Activated CD8-positive, alpha-beta memory T cell treated with anti-CD3 and anti-CD28 coated beads, Interleukin-2, amount 50 U/mL, for 4 hours (primary cell): Measurements from ENCODE around the gene PFDN1.

Source experiments
- DNase-seq: peaks from one replicate; pipeline ENCODE4 v3.0.0-alpha.2; 2020

Gene PFDN1

GRCh38 chr5:140295414-140295813 lies 7.5 kb downstream of the PFDN1 start:
- DNase-seq: no peak

- DNase-seq: no peak
Measured at GRCh38 chr5:140294753-140295152, 8.1 kb downstream of the PFDN1 start.

- DNase-seq: no peak
Measured at GRCh38 chr5:140293849-140294100, 9.1 kb downstream of the PFDN1 start.

GRCh38 chr5:140293091-140293848 lies 9.6 kb downstream of the PFDN1 start:
- DNase-seq: no peak

- no peak for DNase-seq
Measured at GRCh38 chr5:140292212-140293036, 10.5 kb downstream of the PFDN1 start.

- DNase-seq: no peak
Measured at GRCh38 chr5:140287801-140288521, 14.9 kb downstream of the PFDN1 start.

- DNase-seq: no peak
Measured at GRCh38 chr5:140286424-140286823, 16.5 kb downstream of the PFDN1 start.

GRCh38 chr5:140284013-140284412 lies 18.9 kb downstream of the PFDN1 start:
- DNase-seq: no peak

GRCh38 chr5:140282266-140282665 lies 20.6 kb downstream of the PFDN1 start:
- DNase-seq: no peak

- no peak for DNase-seq
Measured at GRCh38 chr5:140275837-140276236, 27.1 kb downstream of the PFDN1 start.

- DNase-seq: no peak
Measured at GRCh38 chr5:140273401-140273877, 29.5 kb downstream of the PFDN1 start.

- DNase-seq: no peak
Measured at GRCh38 chr5:140270008-140270407, 32.9 kb downstream of the PFDN1 start.

GRCh38 chr5:140267559-140268018 lies 35.3 kb downstream of the PFDN1 start:
- no peak for DNase-seq

GRCh38 chr5:140267201-140267540 lies 35.7 kb downstream of the PFDN1 start:
- no peak for DNase-seq

- DNase-seq: no peak
Measured at GRCh38 chr5:140266471-140267200, 36.3 kb downstream of the PFDN1 start.

- no peak for DNase-seq
Measured at GRCh38 chr5:140265845-140266244, 37.1 kb downstream of the PFDN1 start.

GRCh38 chr5:140262839-140263238 lies 40.1 kb downstream of the PFDN1 start:
- no peak for DNase-seq

- no peak for DNase-seq
Measured at GRCh38 chr5:140262221-140262620, 40.7 kb downstream of the PFDN1 start.

GRCh38 chr5:140261403-140262171 lies 41.3 kb downstream of the PFDN1 start:
- no peak for DNase-seq

GRCh38 chr5:140260089-140260656 lies 42.7 kb downstream of the PFDN1 start:
- DNase-seq: no peak

GRCh38 chr5:140259500-140259899 lies 43.4 kb downstream of the PFDN1 start:
- no peak for DNase-seq

- no peak for DNase-seq
Measured at GRCh38 chr5:140258873-140259272, 44.0 kb downstream of the PFDN1 start.
